IMR-90 (cell line): Measurements from ENCODE around the gene AKAP6. TPM values are rescaled to one million over a fixed set of nuclear protein-coding genes. Genes with fewer than 3 reads are reported as not detected.

Source experiments
- ATAC-seq: fragments of 200-7000 bp; cut with Tn5 transposase; 2 replicates; pipeline ENCODE4 v1.9.1; 2020; ENCODE audit warnings: low read depth, mild to moderate bottlenecking, moderate library complexity
- BruUV-seq: library from RNA; stranded (reverse); fragments of 400-500 nt; replicated peaks from 2 replicates; lab custom pipeline; 2021; lab: Mats Ljungman, UMichigan
- CTCF ChIA-PET: fragments of 300-600 bp; formaldehyde crosslinking; extraction: SDS; loops from one replicate; lab custom pipeline; 2021; ENCODE audit warnings: antibody characterized with exemption; lab: Yijun Ruan, JAX
- POLR2A ChIA-PET: fragments of 300-600 bp; sonication (Branson Sonifier 250); formaldehyde crosslinking; loops from one replicate; lab custom pipeline; 2022; ENCODE audit warnings: antibody characterized with exemption; ENCODE audit not compliant: unreplicated experiment; lab: Charles Lee
- DNase-seq: peaks from one replicate; pipeline ENCODE4 v3.0.0; 2013
- H2AFZ ChIP-seq: replicated peaks from 2 replicates; pipeline ENCODE3; 2013; ENCODE audit warnings: low read length, mild to moderate bottlenecking; ENCODE audit not compliant: poor library complexity
- H2AK5ac ChIP-seq: 2 replicates; pipeline ENCODE4 v1.6.1; 2013; ENCODE audit warnings: low read depth, low read length, inconsistent platforms
- H2AK9ac ChIP-seq: replicated peaks from 2 replicates; pipeline ENCODE3; 2013; ENCODE audit warnings: mild to moderate bottlenecking, low read depth, low read length, moderate library complexity; ENCODE audit not compliant: poor library complexity
- H2BK120ac ChIP-seq: 2 replicates; pipeline ENCODE4 v1.6.1; 2013; ENCODE audit warnings: low read depth, low read length, inconsistent platforms
- H2BK15ac ChIP-seq: 3 replicates; pipeline ENCODE4 v1.6.1; 2013; ENCODE audit warnings: low read depth, low read length, inconsistent platforms
- H2BK20ac ChIP-seq: 2 replicates; pipeline ENCODE4 v1.6.1; 2013; ENCODE audit warnings: low read depth, mild to moderate bottlenecking, inconsistent platforms, low read length, moderate library complexity
- H2BK5ac ChIP-seq: 2 replicates; pipeline ENCODE4 v1.6.1; 2013; ENCODE audit warnings: mild to moderate bottlenecking, low read depth, low read length, inconsistent platforms; ENCODE audit not compliant: poor library complexity, severe bottlenecking
- H3K14ac ChIP-seq: replicated peaks from 2 replicates; pipeline ENCODE4 v1.6.1; 2013; ENCODE audit warnings: low read depth, low read length, inconsistent platforms
- H3K18ac ChIP-seq: 2 replicates; pipeline ENCODE4 v1.6.1; 2013; ENCODE audit warnings: low read depth, low read length, control low read depth
- H3K23ac ChIP-seq: 2 replicates; pipeline ENCODE4 v1.6.1; 2013; ENCODE audit warnings: low read depth, low read length, inconsistent platforms
- H3K27ac ChIP-seq: 2 replicates; pipeline ENCODE4 v1.5.1; 2013; ENCODE audit warnings: mild to moderate bottlenecking, control low read depth, low read length; ENCODE audit not compliant: insufficient read depth
- H3K27me3 ChIP-seq: 2 replicates; pipeline ENCODE4 v1.6.1; 2013; ENCODE audit warnings: low read length; ENCODE audit not compliant: control insufficient read depth, insufficient read depth
- H3K36me3 ChIP-seq: 2 replicates; pipeline ENCODE4 v1.6.1; 2013; ENCODE audit warnings: low read length, mixed read lengths; ENCODE audit not compliant: control insufficient read depth, insufficient read depth
- H3K4ac ChIP-seq: 2 replicates; pipeline ENCODE4 v1.6.1; 2013; ENCODE audit warnings: low read depth, low read length, inconsistent platforms
- H3K4me1 ChIP-seq: 2 replicates; pipeline ENCODE4 v1.6.1; 2013; ENCODE audit warnings: low read length, mixed read lengths; ENCODE audit not compliant: control insufficient read depth, insufficient read depth
- H3K4me2 ChIP-seq: 2 replicates; pipeline ENCODE4 v1.6.1; 2013; ENCODE audit warnings: low read depth, mild to moderate bottlenecking, control low read depth, low read length, moderate library complexity
- H3K4me3 ChIP-seq: 2 replicates; pipeline ENCODE4 v1.5.1; 2013; ENCODE audit warnings: low read depth, mild to moderate bottlenecking, control low read depth, low read length, moderate library complexity; ENCODE audit not compliant: insufficient read depth
- H3K56ac ChIP-seq: 2 replicates; pipeline ENCODE4 v1.6.1; 2013; ENCODE audit warnings: low read length, inconsistent platforms; ENCODE audit not compliant: insufficient read depth; ENCODE audit errors: extremely low read depth
- H3K79me1 ChIP-seq, 2 experiments: 2 replicates each; pipeline ENCODE4 v1.6.1; 2013; ENCODE audit warnings: low read length in 2 of 2, inconsistent platforms in 1 of 2, low read depth in 1 of 2
- H3K9ac ChIP-seq: 2 replicates; pipeline ENCODE4 v1.6.1; 2013; ENCODE audit warnings: low read depth, low read length, control low read depth
- H3K9me1 ChIP-seq: 2 replicates; pipeline ENCODE4 v1.6.1; 2013; ENCODE audit warnings: low read length, inconsistent platforms; ENCODE audit not compliant: insufficient read depth
- H3K9me3 ChIP-seq: 2 replicates; pipeline ENCODE4 v1.6.1; 2013; ENCODE audit warnings: low read length; ENCODE audit not compliant: control insufficient read depth, insufficient read depth
- H4K20me1 ChIP-seq: 2 replicates; pipeline ENCODE4 v1.6.1; 2013; ENCODE audit warnings: low read length, inconsistent platforms; ENCODE audit not compliant: insufficient read depth
- H4K5ac ChIP-seq: 2 replicates; pipeline ENCODE4 v1.6.1; 2013; ENCODE audit warnings: mild to moderate bottlenecking, low read depth, low read length, control low read depth
- H4K8ac ChIP-seq, 2 experiments: 2 replicates each; pipeline ENCODE4 v1.6.1; 2013; ENCODE audit warnings: low read depth in 2 of 2, low read length in 2 of 2, control low read depth in 1 of 2, inconsistent platforms in 1 of 2
- H4K91ac ChIP-seq: 2 replicates; pipeline ENCODE4 v1.6.1; 2013; ENCODE audit warnings: low read depth, low read length, inconsistent platforms; ENCODE audit not compliant: insufficient read depth
- BHLHE40 ChIP-seq: fragments of 150-350 bp; IDR thresholded peaks from 2 replicates; pipeline ENCODE4 v1.6.1; 2016; ENCODE audit warnings: mild to moderate bottlenecking, low read depth, low read length
- CEBPB ChIP-seq: IDR thresholded peaks from 2 replicates; pipeline ENCODE4 v1.6.1; 2012; ENCODE audit warnings: low read depth, low read length, improper control_type of control experiment
- FOS ChIP-seq: fragments of 150-350 bp; IDR thresholded peaks from 2 replicates; pipeline ENCODE4 v1.6.1; 2016; ENCODE audit warnings: low read depth, low read length
- MAFK ChIP-seq: IDR thresholded peaks from 2 replicates; pipeline ENCODE4 v1.6.1; 2012; ENCODE audit warnings: low read depth, low read length, improper control_type of control experiment
- MAZ ChIP-seq: IDR thresholded peaks from 2 replicates; pipeline ENCODE4 v1.6.1; 2012; ENCODE audit warnings: low read depth, mild to moderate bottlenecking, low read length, improper control_type of control experiment, moderate library complexity, borderline replicate concordance
- MXI1 ChIP-seq: IDR thresholded peaks from 2 replicates; pipeline ENCODE4 v1.6.1; 2012; ENCODE audit warnings: low read depth, mild to moderate bottlenecking, low read length, moderate library complexity, borderline replicate concordance
- NFE2L2 ChIP-seq: fragments of 150-350 bp; IDR thresholded peaks from 2 replicates; pipeline ENCODE4 v1.6.1; 2016; ENCODE audit warnings: low read depth, mild to moderate bottlenecking, low read length
- POLR2A ChIP-seq: IDR thresholded peaks from 2 replicates; pipeline ENCODE4 v1.6.1; 2012; ENCODE audit warnings: mild to moderate bottlenecking, low read depth, low read length
- RAD21 ChIP-seq: IDR thresholded peaks from 2 replicates; pipeline ENCODE4 v1.6.1; 2012; ENCODE audit warnings: low read length, improper control_type of control experiment
- RCOR1 ChIP-seq: IDR thresholded peaks from 2 replicates; pipeline ENCODE4 v1.6.1; 2012; ENCODE audit warnings: mild to moderate bottlenecking, low read length, improper control_type of control experiment; ENCODE audit not compliant: insufficient replicate concordance
- RFX5 ChIP-seq: IDR thresholded peaks from 2 replicates; pipeline ENCODE4 v1.8.0; 2012; ENCODE audit warnings: low read depth, mild to moderate bottlenecking, low read length, moderate library complexity
- SMC3 ChIP-seq: fragments of 150-350 bp; IDR thresholded peaks from 2 replicates; pipeline ENCODE4 v1.6.1; 2016; ENCODE audit warnings: low read depth, mild to moderate bottlenecking, antibody characterized with exemption, low read length, moderate library complexity
- WGBS, 2 experiments: methylation state at CpG; one replicate each; pipeline versions ENCODE4 v1.1.5 to v1.1.7; 2013; ENCODE audit warnings: missing lambda C conversion rate in 2 of 2; ENCODE audit not compliant: insufficient read length in 1 of 2; ENCODE audit errors: extremely low coverage in 2 of 2; 5-methylcytosine and 5-hydroxymethylcytosine counted together
- dilution Hi-C: fragments of 300-500 bp; cut with HindIII; formaldehyde crosslinking; loops from one replicate; pipeline ENCODE4 v1.14.3; 2018; ENCODE audit warnings: low sequenced_read_pairs; ENCODE audit not compliant: unreplicated experiment
- in situ Hi-C: fragments of 300-500 bp; cut with MboI; formaldehyde crosslinking; loops from 3 replicates; pipeline ENCODE4 v1.14.3; 2019; ENCODE audit warnings: low sequenced_read_pairs, inconsistent platforms, mixed read lengths
- intact Hi-C: fragments of 100-400 bp; cut with micrococcal nuclease; formaldehyde crosslinking; loops from 2 replicates; pipeline ENCODE4 v1.10.0; 2022
- polyA plus RNA-seq, 3 experiments: library from polyadenylated mRNA; depleted of rRNA; stranded (reverse); fragments of >200 nt; gene quantifications; 2 replicates each; pipeline ENCODE4 v1.2.3, GENCODE V29; 2012; ENCODE audit warnings: low replicate concordance in 1 of 3
- total RNA-seq: library from RNA; depleted of rRNA; stranded (reverse); fragments of >200 nt; gene quantifications from 2 replicates; pipeline ENCODE4 v1.2.3, GENCODE V29; 2012
- TF ChIP-seq, protein P1 (sequence below): conservative IDR thresholded peaks from 2 replicates; pipeline ENCODE4 v1.5.1; 2012; ENCODE audit warnings: mild to moderate bottlenecking, low read depth, low read length, improper control_type of control experiment
- TF ChIP-seq, protein P2 (sequence below): fragments of 150-350 bp; IDR thresholded peaks from 2 replicates; pipeline ENCODE4 v1.6.1; 2016; ENCODE audit warnings: low read depth, mild to moderate bottlenecking, low read length, moderate library complexity, borderline replicate concordance
- TF ChIP-seq, protein P3 (sequence below): fragments of 150-350 bp; IDR thresholded peaks from 2 replicates; pipeline ENCODE4 v1.6.1; 2017; ENCODE audit warnings: mild to moderate bottlenecking, antibody characterized with exemption, low read length, low read depth

The AKAP6 gene
- total and polyA plus RNA-seq, 2 of the 4 experiments (the other 2 are of a cell fraction) = 0.22 to 1.6 TPM

DNA sequence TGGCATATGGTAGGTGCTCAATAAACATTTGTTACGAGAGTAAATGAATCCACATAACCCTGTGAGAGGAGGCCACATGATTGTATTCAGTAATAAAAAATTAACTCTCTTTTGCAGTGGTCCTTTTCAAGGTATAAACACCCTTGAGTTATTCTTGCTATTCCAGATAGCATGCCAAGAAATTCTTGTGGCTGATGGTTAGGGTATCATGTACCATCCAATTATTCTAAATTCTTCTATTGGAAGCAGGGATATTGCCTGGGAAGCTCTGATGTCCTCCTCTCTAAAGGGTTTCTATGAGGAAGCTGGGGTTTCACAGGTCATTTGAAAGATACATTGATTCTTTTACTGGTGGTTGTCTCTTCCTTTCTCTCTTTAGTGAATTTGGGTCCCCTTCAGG lies 10.1 kb downstream of the AKAP6 start:
- Histone ChIP-seq H4K91ac (no peak overlapping the region), H2BK120ac (no peak overlapping the region), H4K8ac (no peak overlapping the region), H3K79me1 (no peaks in the 10 kb centered on the region), H2BK5ac (no peak overlapping the region), H2BK20ac (no peak overlapping the region), H4K20me1 (no peaks in the 10 kb centered on the region), H3K36me3 (no peaks in the 10 kb centered on the region), H3K4me1 (no peaks in the 10 kb centered on the region), H3K9ac (no peak overlapping the region), H3K4me2 (no peak overlapping the region), H3K23ac (no peak overlapping the region), H4K5ac (no peak overlapping the region), H3K56ac (no peak overlapping the region), H2AFZ (no peak overlapping the region), H3K9me3 (no peaks in the 10 kb centered on the region), H2AK9ac (no peak overlapping the region), H3K27ac (no peak overlapping the region), H3K18ac (no peak overlapping the region), H2BK15ac (no peak overlapping the region), H3K14ac (no peak overlapping the region), H3K9me1 (no peaks in the 10 kb centered on the region; the same call in 1 of the 2 replicates), H3K27me3 (no peaks in the 10 kb centered on the region; the same call in 1 of the 2 replicates), H2AK5ac (no peak overlapping the region), H3K4ac (no peak overlapping the region), H3K4me3 (no peak overlapping the region)
- BruUV-seq = no TSS peak
- TF ChIP-seq, protein P1, sequence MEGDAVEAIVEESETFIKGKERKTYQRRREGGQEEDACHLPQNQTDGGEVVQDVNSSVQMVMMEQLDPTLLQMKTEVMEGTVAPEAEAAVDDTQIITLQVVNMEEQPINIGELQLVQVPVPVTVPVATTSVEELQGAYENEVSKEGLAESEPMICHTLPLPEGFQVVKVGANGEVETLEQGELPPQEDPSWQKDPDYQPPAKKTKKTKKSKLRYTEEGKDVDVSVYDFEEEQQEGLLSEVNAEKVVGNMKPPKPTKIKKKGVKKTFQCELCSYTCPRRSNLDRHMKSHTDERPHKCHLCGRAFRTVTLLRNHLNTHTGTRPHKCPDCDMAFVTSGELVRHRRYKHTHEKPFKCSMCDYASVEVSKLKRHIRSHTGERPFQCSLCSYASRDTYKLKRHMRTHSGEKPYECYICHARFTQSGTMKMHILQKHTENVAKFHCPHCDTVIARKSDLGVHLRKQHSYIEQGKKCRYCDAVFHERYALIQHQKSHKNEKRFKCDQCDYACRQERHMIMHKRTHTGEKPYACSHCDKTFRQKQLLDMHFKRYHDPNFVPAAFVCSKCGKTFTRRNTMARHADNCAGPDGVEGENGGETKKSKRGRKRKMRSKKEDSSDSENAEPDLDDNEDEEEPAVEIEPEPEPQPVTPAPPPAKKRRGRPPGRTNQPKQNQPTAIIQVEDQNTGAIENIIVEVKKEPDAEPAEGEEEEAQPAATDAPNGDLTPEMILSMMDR = no peak
- TF ChIP-seq BHLHE40 (no peak), FOS (no peak), MAFK (no peak), POLR2A (no peak), NFE2L2 (no peak), RAD21 (no peak), SMC3 (no peak), CEBPB (no peak), MXI1 (no peak), MAZ (no peak), RFX5 (no peak), RCOR1 (no peak)
- TF ChIP-seq, protein P2, sequence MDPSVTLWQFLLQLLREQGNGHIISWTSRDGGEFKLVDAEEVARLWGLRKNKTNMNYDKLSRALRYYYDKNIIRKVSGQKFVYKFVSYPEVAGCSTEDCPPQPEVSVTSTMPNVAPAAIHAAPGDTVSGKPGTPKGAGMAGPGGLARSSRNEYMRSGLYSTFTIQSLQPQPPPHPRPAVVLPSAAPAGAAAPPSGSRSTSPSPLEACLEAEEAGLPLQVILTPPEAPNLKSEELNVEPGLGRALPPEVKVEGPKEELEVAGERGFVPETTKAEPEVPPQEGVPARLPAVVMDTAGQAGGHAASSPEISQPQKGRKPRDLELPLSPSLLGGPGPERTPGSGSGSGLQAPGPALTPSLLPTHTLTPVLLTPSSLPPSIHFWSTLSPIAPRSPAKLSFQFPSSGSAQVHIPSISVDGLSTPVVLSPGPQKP = no peak
- TF ChIP-seq, protein P3, sequence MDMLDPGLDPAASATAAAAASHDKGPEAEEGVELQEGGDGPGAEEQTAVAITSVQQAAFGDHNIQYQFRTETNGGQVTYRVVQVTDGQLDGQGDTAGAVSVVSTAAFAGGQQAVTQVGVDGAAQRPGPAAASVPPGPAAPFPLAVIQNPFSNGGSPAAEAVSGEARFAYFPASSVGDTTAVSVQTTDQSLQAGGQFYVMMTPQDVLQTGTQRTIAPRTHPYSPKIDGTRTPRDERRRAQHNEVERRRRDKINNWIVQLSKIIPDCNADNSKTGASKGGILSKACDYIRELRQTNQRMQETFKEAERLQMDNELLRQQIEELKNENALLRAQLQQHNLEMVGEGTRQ = no peak
- intact Hi-C loops = no loop called here
- DNase-seq (no peak), ATAC-seq (no peak)
- dilution Hi-C loops = no loop called here
- no CpG with 5 or more reads among the region's 1 CpG for WGBS, 2 experiments
- CTCF ChIA-PET = no interaction called here
- POLR2A ChIA-PET = no interaction called here
- in situ Hi-C loops = no loop called here
